Neural progenitor cell (in vitro differentiated cells): Measurements from ENCODE around the gene ALPK1.

ENCODE experiments used
- EZH2 ChIP-seq: fragments of 200-600 bp; sonication (generic); IDR thresholded peaks from 2 replicates; pipeline ENCODE4 v1.6.1; 2017; ENCODE audit warnings: antibody characterized with exemption, mild to moderate bottlenecking, moderate library complexity
- EZH2phosphoT487 ChIP-seq: fragments of 200-600 bp; sonication (generic); IDR thresholded peaks from 2 replicates; pipeline ENCODE4 v1.6.1; 2017; ENCODE audit warnings: antibody characterized with exemption
- TF ChIP-seq, protein P1 (sequence below): fragments of 200-600 bp; sonication (generic); IDR thresholded peaks from 2 replicates; pipeline ENCODE4 v1.5.1; 2017; ENCODE audit warnings: antibody characterized with exemption, mild to moderate bottlenecking

DNA sequence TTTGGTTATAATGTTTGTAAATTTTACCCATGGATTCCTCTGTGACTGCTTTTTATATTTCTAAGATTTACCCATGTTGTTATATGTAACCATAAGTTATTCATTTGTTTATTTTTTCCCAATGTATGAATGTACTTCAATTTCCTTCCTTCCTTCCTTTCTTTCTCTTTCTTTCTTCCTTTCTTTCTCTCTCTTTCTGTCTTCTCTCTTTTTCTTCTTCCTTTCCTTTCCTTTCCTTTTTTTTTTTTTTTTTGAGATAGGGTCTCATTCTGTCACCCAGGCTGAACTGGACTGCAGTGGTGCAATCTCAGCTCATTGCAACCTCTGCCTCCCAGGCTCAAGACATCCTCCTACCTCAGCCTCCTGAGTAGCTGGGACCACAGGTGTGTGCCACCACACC lies 55.6 kb downstream of the ALPK1 start:
- TF ChIP-seq, protein P1, sequence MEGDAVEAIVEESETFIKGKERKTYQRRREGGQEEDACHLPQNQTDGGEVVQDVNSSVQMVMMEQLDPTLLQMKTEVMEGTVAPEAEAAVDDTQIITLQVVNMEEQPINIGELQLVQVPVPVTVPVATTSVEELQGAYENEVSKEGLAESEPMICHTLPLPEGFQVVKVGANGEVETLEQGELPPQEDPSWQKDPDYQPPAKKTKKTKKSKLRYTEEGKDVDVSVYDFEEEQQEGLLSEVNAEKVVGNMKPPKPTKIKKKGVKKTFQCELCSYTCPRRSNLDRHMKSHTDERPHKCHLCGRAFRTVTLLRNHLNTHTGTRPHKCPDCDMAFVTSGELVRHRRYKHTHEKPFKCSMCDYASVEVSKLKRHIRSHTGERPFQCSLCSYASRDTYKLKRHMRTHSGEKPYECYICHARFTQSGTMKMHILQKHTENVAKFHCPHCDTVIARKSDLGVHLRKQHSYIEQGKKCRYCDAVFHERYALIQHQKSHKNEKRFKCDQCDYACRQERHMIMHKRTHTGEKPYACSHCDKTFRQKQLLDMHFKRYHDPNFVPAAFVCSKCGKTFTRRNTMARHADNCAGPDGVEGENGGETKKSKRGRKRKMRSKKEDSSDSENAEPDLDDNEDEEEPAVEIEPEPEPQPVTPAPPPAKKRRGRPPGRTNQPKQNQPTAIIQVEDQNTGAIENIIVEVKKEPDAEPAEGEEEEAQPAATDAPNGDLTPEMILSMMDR, result no peak
- TF ChIP-seq EZH2phosphoT487, result no peak
- TF ChIP-seq EZH2, result no peak
